H9 (cell line): ENCODE measurements around the gene SORCS2. TPM values are rescaled to one million over a fixed set of nuclear protein-coding genes. Genes with fewer than 3 reads are reported as not detected.

ENCODE experiments used
- DNase-seq: peaks from one replicate; pipeline ENCODE4 v3.0.0-alpha.2; 2017
- H2AFZ ChIP-seq: one replicate; pipeline ENCODE4 v1.6.1; 2013; ENCODE audit warnings: mild to moderate bottlenecking, low read length, control low read depth, moderate library complexity
- H2AK5ac ChIP-seq: 2 replicates; pipeline ENCODE4 v1.6.1; 2013; ENCODE audit warnings: low read length, control low read depth, mixed read lengths; ENCODE audit not compliant: insufficient read length
- H2BK120ac ChIP-seq: one replicate; pipeline ENCODE4 v1.6.1; 2013; ENCODE audit warnings: low read depth, mild to moderate bottlenecking, low read length, control low read depth, inconsistent platforms; ENCODE audit not compliant: poor library complexity, severe bottlenecking
- H2BK12ac ChIP-seq: 2 replicates; pipeline ENCODE4 v1.6.1; 2013; ENCODE audit warnings: low read length, control low read depth, mixed read lengths, low read depth; ENCODE audit not compliant: insufficient read length
- H2BK15ac ChIP-seq: 2 replicates; pipeline ENCODE4 v1.6.1; 2013; ENCODE audit warnings: low read depth, low read length, control low read depth
- H2BK20ac ChIP-seq: one replicate; pipeline ENCODE4 v1.6.1; 2013; ENCODE audit warnings: low read depth, mild to moderate bottlenecking, low read length, control low read depth, inconsistent platforms; ENCODE audit not compliant: poor library complexity, severe bottlenecking
- H2BK5ac ChIP-seq: 2 replicates; pipeline ENCODE4 v1.6.1; 2013; ENCODE audit warnings: low read length, control low read depth, mixed read lengths; ENCODE audit not compliant: insufficient read length
- H3K14ac ChIP-seq: 2 replicates; pipeline ENCODE4 v1.6.1; 2013; ENCODE audit warnings: low read length, control low read depth; ENCODE audit not compliant: insufficient read depth
- H3K18ac ChIP-seq: 2 replicates; pipeline ENCODE4 v1.6.1; 2013; ENCODE audit warnings: low read depth, mild to moderate bottlenecking, mixed read lengths, low read length, control low read depth; ENCODE audit not compliant: insufficient read length
- H3K23ac ChIP-seq: 2 replicates; pipeline ENCODE4 v1.6.1; 2013; ENCODE audit warnings: low read length, control low read depth, mixed read lengths, low read depth; ENCODE audit not compliant: insufficient read length
- H3K23me2 ChIP-seq: 2 replicates; pipeline ENCODE4 v1.6.1; 2013; ENCODE audit warnings: low read depth, mild to moderate bottlenecking, mixed read lengths, low read length, control low read depth; ENCODE audit not compliant: insufficient read length, poor library complexity, severe bottlenecking
- H3K27ac ChIP-seq: 2 replicates; pipeline ENCODE4 v1.5.1; 2013; ENCODE audit warnings: low read length, control low read depth, mixed read lengths, low read depth; ENCODE audit not compliant: insufficient read length
- H3K27me3 ChIP-seq: 2 replicates; pipeline ENCODE4 v1.6.1; 2013; ENCODE audit warnings: low read length, control low read depth, inconsistent platforms; ENCODE audit not compliant: insufficient read depth
- H3K4ac ChIP-seq: 2 replicates; pipeline ENCODE4 v1.6.1; 2013; ENCODE audit warnings: low read depth, mild to moderate bottlenecking, control low read depth, inconsistent platforms, low read length, moderate library complexity
- H3K4me1 ChIP-seq: 2 replicates; pipeline ENCODE4 v1.6.1; 2013; ENCODE audit warnings: low read length, control low read depth, inconsistent platforms; ENCODE audit not compliant: insufficient read depth
- H3K4me2 ChIP-seq: 2 replicates; pipeline ENCODE4 v1.6.1; 2013; ENCODE audit warnings: low read length, control low read depth, mixed read lengths; ENCODE audit not compliant: insufficient read length, insufficient read depth
- H3K56ac ChIP-seq: 2 replicates; pipeline ENCODE4 v1.6.1; 2013; ENCODE audit warnings: low read depth, mild to moderate bottlenecking, mixed read lengths, low read length, control low read depth; ENCODE audit not compliant: insufficient read length
- H3K79me1 ChIP-seq: 2 replicates; pipeline ENCODE4 v1.6.1; 2013; ENCODE audit warnings: low read depth, mild to moderate bottlenecking, moderate library complexity, low read length, control low read depth, inconsistent platforms; ENCODE audit not compliant: insufficient read depth, poor library complexity, severe bottlenecking
- H3K79me2 ChIP-seq: 2 replicates; pipeline ENCODE4 v1.6.1; 2013; ENCODE audit warnings: low read length, control low read depth, inconsistent platforms; ENCODE audit not compliant: insufficient read depth
- H3K9ac ChIP-seq: 2 replicates; pipeline ENCODE4 v1.6.1; 2013; ENCODE audit warnings: low read length, control low read depth, mixed read lengths; ENCODE audit not compliant: insufficient read length; ENCODE audit errors: extremely low read depth
- H3K9me3 ChIP-seq: one replicate; pipeline ENCODE4 v1.6.1; 2013; ENCODE audit warnings: low read depth, low read length, inconsistent platforms; ENCODE audit not compliant: control insufficient read depth
- H3T11ph ChIP-seq: one replicate; pipeline ENCODE4 v1.6.1; 2013; ENCODE audit warnings: mild to moderate bottlenecking, low read length, control low read depth, inconsistent platforms
- H4K20me1 ChIP-seq: one replicate; pipeline ENCODE4 v1.6.1; 2013; ENCODE audit not compliant: control insufficient read depth, insufficient read length, insufficient read depth
- H4K5ac ChIP-seq: 2 replicates; pipeline ENCODE4 v1.6.1; 2013; ENCODE audit warnings: low read depth, mild to moderate bottlenecking, mixed read lengths, low read length, control low read depth; ENCODE audit not compliant: insufficient read length
- H4K8ac ChIP-seq: replicated peaks from 2 replicates; pipeline ENCODE4 v1.6.1; 2013; ENCODE audit warnings: low read length, control low read depth, mixed read lengths, low read depth; ENCODE audit not compliant: insufficient read length
- H4K91ac ChIP-seq: 2 replicates; pipeline ENCODE4 v1.6.1; 2013; ENCODE audit warnings: low read depth, mild to moderate bottlenecking, moderate library complexity, mixed read lengths, low read length, control low read depth; ENCODE audit not compliant: insufficient read length
- H3K27ac Mint-ChIP-seq, 3 experiments: 2 replicates in 2 of 3; 3 replicates in 1 of 3; pipeline ENCODE4 v1.8.0; 2020 to 2021; ENCODE audit warnings: mixed read lengths in 3 of 3, mild to moderate bottlenecking in 1 of 3, moderate library complexity in 1 of 3
- H3K27me3 Mint-ChIP-seq: 2 replicates; pipeline ENCODE4 v1.8.0; 2021; ENCODE audit warnings: low read depth, mild to moderate bottlenecking, moderate library complexity, mixed read lengths
- H3K36me3 Mint-ChIP-seq, 3 experiments: 2 replicates in 2 of 3; 3 replicates in 1 of 3; pipeline ENCODE4 v1.8.0; 2020 to 2021; ENCODE audit warnings: low read depth in 3 of 3, mixed read lengths in 3 of 3; ENCODE audit not compliant: insufficient read depth in 1 of 3
- H3K4me1 Mint-ChIP-seq, 2 experiments: 2 replicates each; pipeline ENCODE4 v1.8.0; 2020; ENCODE audit warnings: mixed read lengths in 2 of 2
- H3K4me3 Mint-ChIP-seq, 2 experiments: 2 replicates in 1 of 2; 3 replicates in 1 of 2; pipeline ENCODE4 v1.8.0; 2020 to 2021; ENCODE audit warnings: mild to moderate bottlenecking in 2 of 2, mixed read lengths in 2 of 2, moderate library complexity in 1 of 2
- H3K9me3 Mint-ChIP-seq, 2 experiments: 2 replicates in 1 of 2; 3 replicates in 1 of 2; pipeline ENCODE4 v1.8.0; 2020; ENCODE audit warnings: mild to moderate bottlenecking in 2 of 2, mixed read lengths in 2 of 2, moderate library complexity in 1 of 2
- CTCF ChIP-seq: fragments of 200-600 bp; sonication (generic); conservative IDR thresholded peaks from 3 replicates; pipeline ENCODE4 v1.8.0; 2021; ENCODE audit warnings: antibody characterized with exemption, mild to moderate bottlenecking
- WGBS: extraction: QIAGEN DNeasy Blood & Tissue Kit; methylation state at CpG from one replicate; pipeline ENCODE4 v1.1.7; 2013; ENCODE audit warnings: missing lambda C conversion rate, low lambda C conversion rate, mixed read lengths; ENCODE audit not compliant: insufficient read length; ENCODE audit errors: extremely low coverage; 5-methylcytosine and 5-hydroxymethylcytosine counted together
- total RNA-seq: library from RNA; stranded (reverse); gene quantifications from 2 replicates; pipeline ENCODE4 v1.2.1, GENCODE V29; 2021

The SORCS2 gene
- total RNA-seq, 1 experiment from 2014 or later, result 0.57 TPM

GRCh38 chr4:7344636-7345155, 152.4 kb downstream of the SORCS2 start:
- H3K9ac ChIP-seq, result no peak overlapping the region
- H3K4me2 ChIP-seq, result no peak overlapping the region
- H3K4ac ChIP-seq, result no peak overlapping the region
- WGBS, result no CpG with 5 or more reads among the region's 10 CpGs
- Mint-ChIP-seq H3K27ac (no peak overlapping the region), H3K9me3 (no peaks in the 10 kb centered on the region; a peak in 1 of 5 replicates), H3K4me3 (no peak overlapping the region), H3K27me3 (peaks cover 3% of the 10 kb centered on the region; the same call in 1 of the 2 replicates), H3K4me1 (peaks cover 0 to 3% of the 10 kb centered on the region in 2 experiments; a peak in 1 of 4 replicates), H3K36me3 (no peaks in the 10 kb centered on the region)
- H2BK5ac ChIP-seq, result no peak overlapping the region
- DNase-seq, result no peak
- H3K9me3 ChIP-seq, result no peaks in the 10 kb centered on the region
- TF ChIP-seq CTCF, result no peak
- H4K91ac ChIP-seq, result no peak overlapping the region
- no peaks in the 10 kb centered on the region for H3K79me2 ChIP-seq
- H4K8ac ChIP-seq, result no peak overlapping the region
- H2BK12ac ChIP-seq, result no peak overlapping the region
- H3T11ph ChIP-seq, result no peak overlapping the region
- no peak overlapping the region for H3K27ac ChIP-seq
- no peak overlapping the region for H2AK5ac ChIP-seq
- H2BK120ac ChIP-seq, result no peak overlapping the region
- peaks cover 2% of the 10 kb centered on the region for H3K23me2 ChIP-seq
- H3K56ac ChIP-seq, result no peak overlapping the region
- H3K18ac ChIP-seq, result no peak overlapping the region
- H4K5ac ChIP-seq, result no peak overlapping the region
- H3K23ac ChIP-seq, result no peak overlapping the region
- H2AFZ ChIP-seq, result no peak overlapping the region
- H2BK15ac ChIP-seq, result no peak overlapping the region
- no peaks in the 10 kb centered on the region for H4K20me1 ChIP-seq
- H3K79me1 ChIP-seq, result no peaks in the 10 kb centered on the region
- no peak overlapping the region for H2BK20ac ChIP-seq
- no peaks in the 10 kb centered on the region for H3K27me3 ChIP-seq
- H3K4me1 ChIP-seq, result no peaks in the 10 kb centered on the region
- peak overlapping the region; percentile 43 for H3K14ac ChIP-seq
